ENCODE data around the gene RUFY1. TPM values are rescaled to one million over a fixed set of nuclear protein-coding genes. Genes with fewer than 3 reads are reported as not detected.
"Not testable (repeated sequence)": the region's sequence is repeated elsewhere in the genome, so short reads cannot be mapped to it uniquely, and the experiment has no call there.

Gene RUFY1
- total RNA-seq, 2 donors from 2014 or later, result 48.7 to 55.6 TPM

DNA sequence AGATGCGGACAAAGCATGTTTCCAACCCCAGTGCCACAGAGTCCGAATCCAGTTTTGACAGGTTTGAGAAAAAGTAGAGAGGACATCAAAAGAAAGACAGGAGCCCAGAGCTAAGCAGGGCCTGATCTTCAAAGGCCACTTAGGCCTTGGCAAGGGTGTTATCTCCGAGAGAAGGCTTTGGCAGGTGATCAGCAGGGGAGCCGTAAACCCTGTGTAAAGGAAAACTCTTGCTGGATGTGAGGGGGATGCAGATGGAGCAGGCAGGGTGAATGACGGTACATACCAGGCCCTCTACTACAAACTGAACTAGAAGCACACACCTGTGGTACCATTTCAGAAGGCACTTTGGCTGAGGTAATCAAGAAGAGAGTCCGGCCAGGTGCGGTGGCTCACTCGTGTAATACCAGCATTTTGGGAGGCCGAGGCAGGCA, 74.5 kb downstream of the RUFY1 start:
- 75% methylated on average over 9 of the region's 9 CpGs for WGBS
- Histone ChIP-seq H3K4me3 (peak overlapping the region in 1 of 2 donors; percentile 99), H3K27me3 (replicated peaks; ENCODE audit: insufficient read depth) (no peaks in the 10 kb centered on the region), H3K9me3 (no peaks in the 10 kb centered on the region), H3K36me3 (peaks cover 0 to 5% of the 10 kb centered on the region in 2 donors), H3K27ac (peak overlapping the region; percentile 100), H3K4me1 (replicated peaks) (peaks cover 8% of the 10 kb centered on the region)
- DNase-seq (ENCODE audit: low spot score), result no peak
- TF ChIP-seq, protein P1, sequence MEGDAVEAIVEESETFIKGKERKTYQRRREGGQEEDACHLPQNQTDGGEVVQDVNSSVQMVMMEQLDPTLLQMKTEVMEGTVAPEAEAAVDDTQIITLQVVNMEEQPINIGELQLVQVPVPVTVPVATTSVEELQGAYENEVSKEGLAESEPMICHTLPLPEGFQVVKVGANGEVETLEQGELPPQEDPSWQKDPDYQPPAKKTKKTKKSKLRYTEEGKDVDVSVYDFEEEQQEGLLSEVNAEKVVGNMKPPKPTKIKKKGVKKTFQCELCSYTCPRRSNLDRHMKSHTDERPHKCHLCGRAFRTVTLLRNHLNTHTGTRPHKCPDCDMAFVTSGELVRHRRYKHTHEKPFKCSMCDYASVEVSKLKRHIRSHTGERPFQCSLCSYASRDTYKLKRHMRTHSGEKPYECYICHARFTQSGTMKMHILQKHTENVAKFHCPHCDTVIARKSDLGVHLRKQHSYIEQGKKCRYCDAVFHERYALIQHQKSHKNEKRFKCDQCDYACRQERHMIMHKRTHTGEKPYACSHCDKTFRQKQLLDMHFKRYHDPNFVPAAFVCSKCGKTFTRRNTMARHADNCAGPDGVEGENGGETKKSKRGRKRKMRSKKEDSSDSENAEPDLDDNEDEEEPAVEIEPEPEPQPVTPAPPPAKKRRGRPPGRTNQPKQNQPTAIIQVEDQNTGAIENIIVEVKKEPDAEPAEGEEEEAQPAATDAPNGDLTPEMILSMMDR (IDR thresholded peaks at IDR 0.05), result no peak
- no peak for TF ChIP-seq POLR2AphosphoS5 (IDR thresholded peaks at IDR 0.05)
- TF ChIP-seq POLR2A (IDR thresholded peaks at IDR 0.05), result no peak
- intact Hi-C loops (cut with DNase I), result no loop called here

DNA sequence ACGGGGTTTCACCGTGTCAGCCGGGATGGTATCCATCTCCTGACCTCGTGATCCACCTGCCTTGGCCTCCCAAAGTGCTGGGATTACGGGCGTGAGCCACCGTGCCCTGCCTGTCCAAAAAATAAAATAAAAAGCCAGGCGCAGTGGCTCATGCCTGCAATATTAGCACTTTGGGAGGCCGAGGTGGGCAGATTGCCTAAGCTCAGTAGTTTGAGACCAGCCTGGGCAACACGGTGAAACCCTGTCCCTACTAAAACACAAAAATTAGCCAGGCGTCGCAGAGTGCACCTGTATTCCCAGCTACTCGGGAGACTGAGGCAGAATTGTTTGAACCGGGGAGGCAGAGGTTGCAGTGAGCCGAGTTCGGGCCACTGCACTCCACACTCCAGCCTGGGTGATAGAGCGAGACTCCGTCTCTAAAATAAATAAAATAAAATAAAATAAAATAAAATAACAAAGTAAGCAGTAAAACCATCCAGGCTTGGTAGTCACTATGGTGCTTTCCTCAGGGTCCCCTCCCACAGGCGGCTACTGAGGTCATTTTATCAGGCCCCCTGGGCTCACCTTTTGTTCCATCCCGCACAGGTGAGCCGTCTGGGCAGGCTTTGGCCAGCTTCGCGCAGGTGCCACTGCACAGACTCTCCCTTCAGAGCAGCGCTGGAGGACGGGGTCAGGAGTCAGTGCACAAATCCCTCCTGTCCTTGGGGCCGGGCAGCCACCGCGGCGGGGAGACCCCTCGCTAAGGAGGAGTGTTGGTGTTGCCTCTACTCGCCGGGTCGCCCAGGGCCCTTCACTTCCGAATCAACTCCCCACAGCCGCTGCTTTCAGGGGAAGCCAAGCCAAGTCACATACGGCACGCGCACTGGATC, 83.4 kb downstream of the RUFY1 start:
- H3K4me1 ChIP-seq (replicated peaks); H3K9me3 ChIP-seq; DNase-seq (ENCODE audit: low spot score); H3K36me3 ChIP-seq; intact Hi-C loops (cut with DNase I); H3K27me3 ChIP-seq (replicated peaks; ENCODE audit: insufficient read depth); H3K27ac ChIP-seq: not testable (repeated sequence)
- H3K4me3 ChIP-seq, result peak overlapping the region in 1 of 2 donors; percentile 21
- 49% methylated on average over 21 of the region's 38 CpGs for WGBS

- H3K27ac ChIP-seq; H3K27me3 ChIP-seq (replicated peaks; ENCODE audit: insufficient read depth); H3K4me3 ChIP-seq; H3K4me1 ChIP-seq (replicated peaks); DNase-seq (ENCODE audit: low spot score); H3K36me3 ChIP-seq; intact Hi-C loops (cut with DNase I); H3K9me3 ChIP-seq: not testable (repeated sequence)
- WGBS, result 8% methylated on average over 7 of the region's 49 CpGs
These were observed 84.2 kb downstream of the RUFY1 start for GRCh38 chr5:179634370-179635172.

GRCh38 chr5:179639296-179639695, 88.9 kb downstream of the RUFY1 start:
- intact Hi-C loops (cut with DNase I); DNase-seq (ENCODE audit: low spot score); H3K4me1 ChIP-seq (replicated peaks); H3K4me3 ChIP-seq; H3K27me3 ChIP-seq (replicated peaks; ENCODE audit: insufficient read depth); H3K27ac ChIP-seq; H3K9me3 ChIP-seq; H3K36me3 ChIP-seq: not testable (repeated sequence)
- WGBS, result 94% methylated on average over 11 of the region's 11 CpGs

DNA sequence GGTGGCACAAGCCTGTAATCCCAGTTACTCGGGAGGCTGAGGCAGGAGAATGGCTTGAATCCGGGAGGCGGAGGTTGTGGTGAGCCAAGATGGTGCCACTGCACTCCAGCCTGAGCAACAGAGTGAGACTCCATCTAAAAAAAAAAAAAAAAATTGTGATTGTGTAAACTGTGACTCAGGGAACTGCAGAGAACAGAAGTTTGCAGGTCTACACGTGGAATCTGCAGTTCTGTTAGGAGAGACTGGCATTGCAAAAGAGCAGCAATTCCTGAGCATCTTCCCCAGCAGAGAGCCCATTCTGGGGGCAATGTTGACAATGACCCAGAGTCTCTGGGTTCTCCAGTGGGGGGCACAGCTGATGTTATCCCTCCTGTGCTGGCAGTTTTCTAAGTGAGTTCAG, 91.4 kb downstream of the RUFY1 start:
- DNase-seq (ENCODE audit: low spot score); H3K27ac ChIP-seq; H3K36me3 ChIP-seq; H3K4me1 ChIP-seq (replicated peaks); intact Hi-C loops (cut with DNase I); H3K9me3 ChIP-seq; H3K4me3 ChIP-seq; H3K27me3 ChIP-seq (replicated peaks; ENCODE audit: insufficient read depth): not testable (repeated sequence)
- WGBS, result no CpG with 5 or more reads among the region's 4 CpGs

DNA sequence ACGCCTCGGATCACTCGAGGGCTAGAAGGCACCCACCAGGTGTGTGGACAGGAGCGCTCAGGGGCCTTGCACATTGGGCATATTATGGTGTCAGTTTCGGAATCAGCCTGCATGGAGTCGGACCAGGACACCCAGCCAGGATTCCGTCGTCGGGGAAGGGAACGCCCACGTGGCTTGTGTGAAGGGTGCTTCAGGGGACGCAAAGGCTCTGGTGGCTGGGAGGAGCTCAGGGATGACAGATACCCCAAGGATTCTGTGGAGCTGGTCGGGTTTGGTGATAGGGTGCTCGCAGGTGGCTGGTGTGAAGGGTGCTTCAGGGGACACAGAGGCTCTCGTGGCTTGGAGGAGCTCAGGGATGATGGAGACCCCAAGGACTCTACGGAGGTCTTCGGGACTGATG, 92.3 kb downstream of the RUFY1 start:
- H3K36me3 ChIP-seq; DNase-seq (ENCODE audit: low spot score); H3K9me3 ChIP-seq; intact Hi-C loops (cut with DNase I); H3K4me3 ChIP-seq; H3K4me1 ChIP-seq (replicated peaks); H3K27ac ChIP-seq; H3K27me3 ChIP-seq (replicated peaks; ENCODE audit: insufficient read depth): not testable (repeated sequence)
- WGBS, result 90% methylated on average over 13 of the region's 17 CpGs

DNA sequence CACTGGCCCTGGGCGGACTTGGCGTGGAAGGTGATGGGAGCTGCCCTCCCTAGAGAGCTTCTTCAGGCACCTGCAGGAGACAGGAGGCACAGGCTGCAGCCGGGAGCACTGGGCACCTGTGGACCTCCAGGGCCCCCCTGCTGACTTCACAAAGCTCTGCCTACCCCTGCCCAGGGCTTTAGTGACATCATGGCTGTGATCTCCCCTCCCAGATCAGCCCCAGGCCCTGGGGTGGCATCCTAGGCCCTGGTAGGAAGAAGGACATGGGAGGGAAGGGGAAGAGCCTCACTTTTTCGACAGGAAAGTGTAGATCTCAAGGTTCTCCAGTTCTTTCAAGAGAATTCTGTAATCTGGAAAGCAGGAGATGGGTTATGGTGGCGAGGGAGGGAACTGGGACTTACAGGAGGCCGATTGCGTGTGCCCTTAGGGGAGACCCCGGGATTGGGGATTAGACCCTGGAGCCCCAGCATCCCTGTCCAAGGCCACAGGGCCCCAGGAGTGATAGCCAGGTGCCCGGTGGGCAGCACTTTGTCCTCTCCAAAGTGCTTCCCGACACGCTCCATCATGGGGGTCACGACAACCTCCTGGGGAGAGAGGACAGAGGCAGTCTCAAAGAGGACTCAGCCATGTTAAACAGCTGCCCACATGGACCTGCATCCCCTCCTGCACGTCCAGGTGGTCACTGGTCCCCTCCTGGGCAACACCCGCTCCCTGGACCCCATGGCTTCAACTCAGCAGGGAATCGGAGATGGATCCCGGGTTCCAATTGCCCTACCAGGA, 93.0 kb downstream of the RUFY1 start:
- H3K36me3 ChIP-seq; H3K4me3 ChIP-seq; H3K4me1 ChIP-seq (replicated peaks); intact Hi-C loops (cut with DNase I); H3K9me3 ChIP-seq; DNase-seq (ENCODE audit: low spot score); H3K27me3 ChIP-seq (replicated peaks; ENCODE audit: insufficient read depth); H3K27ac ChIP-seq: not testable (repeated sequence)
- WGBS, result 91% methylated on average over 13 of the region's 16 CpGs

GRCh38 chr5:179644766-179645165, 94.4 kb downstream of the RUFY1 start:
- H3K27ac ChIP-seq; H3K4me1 ChIP-seq (replicated peaks); intact Hi-C loops (cut with DNase I); DNase-seq (ENCODE audit: low spot score); H3K36me3 ChIP-seq; H3K27me3 ChIP-seq (replicated peaks; ENCODE audit: insufficient read depth); H3K9me3 ChIP-seq; H3K4me3 ChIP-seq: not testable (repeated sequence)
- WGBS, result 87% methylated on average over 4 of the region's 5 CpGs

Measured in prostate gland (tissue), 2 donors.